Right ventricle myocardium superior (tissue), 1 donor: ENCODE results near the gene ABCA6. TPM values are rescaled to one million over a fixed set of nuclear protein-coding genes. Genes with fewer than 3 reads are reported as not detected.

Experiments used
- microRNA-seq: library from miRNA; unstranded; fragments of <30 nt; microRNA quantifications from one replicate; pipeline ENCODE4 v1.2.0, GENCODE V29; 2020
- total RNA-seq: library from RNA; stranded (reverse); fragmentation: NEBNext Ultra II Directional; extraction: Animal tissue kit (Norgen Biotek cat#: 25700); gene quantifications from one replicate; pipeline ENCODE4 v1.2.1, GENCODE V29; 2021
- donor health status: DM: no; HTN: yes; CAD: no; lungs with severe emphysema.

Gene ABCA6
- total RNA-seq, 1 donor from 2014 or later: 29.7 TPM

Small RNA genes within 50 kb of the gene (microRNA-seq; reads per million reads assigned to microRNA genes)
- gene MIR4524A: not detected
- not detected for gene MIR4524B

Other genes with a start within 250 kb of the ABCA6 start
- gene ABCA8, start 186.5 kb downstream of the ABCA6 start, total RNA-seq: 52.9 TPM
- 31.7 TPM for gene ABCA9, start 81.0 kb downstream of the ABCA6 start, total RNA-seq
- gene ABCA10, start 86.9 kb upstream of the ABCA6 start, total RNA-seq: 6.9 TPM
- gene ABCA5, start 185.2 kb upstream of the ABCA6 start, total RNA-seq: 20.2 TPM